Measurements from ENCODE around the gene ZNF771.

DNA sequence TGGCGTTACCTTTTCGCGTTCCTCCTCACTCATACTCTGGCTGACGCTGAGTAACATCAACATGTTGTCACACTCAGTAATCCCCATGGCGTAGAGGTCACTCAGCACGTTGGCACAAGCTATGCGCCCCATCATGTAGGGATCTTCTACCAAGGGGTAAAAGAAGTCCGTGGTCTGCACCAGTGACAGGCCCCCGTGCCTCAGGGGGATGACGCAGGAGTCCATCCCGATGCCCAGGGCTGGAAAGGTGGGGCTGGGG is 37.7 kb downstream of the ZNF771 start:
- TF ChIP-seq, protein P1, sequence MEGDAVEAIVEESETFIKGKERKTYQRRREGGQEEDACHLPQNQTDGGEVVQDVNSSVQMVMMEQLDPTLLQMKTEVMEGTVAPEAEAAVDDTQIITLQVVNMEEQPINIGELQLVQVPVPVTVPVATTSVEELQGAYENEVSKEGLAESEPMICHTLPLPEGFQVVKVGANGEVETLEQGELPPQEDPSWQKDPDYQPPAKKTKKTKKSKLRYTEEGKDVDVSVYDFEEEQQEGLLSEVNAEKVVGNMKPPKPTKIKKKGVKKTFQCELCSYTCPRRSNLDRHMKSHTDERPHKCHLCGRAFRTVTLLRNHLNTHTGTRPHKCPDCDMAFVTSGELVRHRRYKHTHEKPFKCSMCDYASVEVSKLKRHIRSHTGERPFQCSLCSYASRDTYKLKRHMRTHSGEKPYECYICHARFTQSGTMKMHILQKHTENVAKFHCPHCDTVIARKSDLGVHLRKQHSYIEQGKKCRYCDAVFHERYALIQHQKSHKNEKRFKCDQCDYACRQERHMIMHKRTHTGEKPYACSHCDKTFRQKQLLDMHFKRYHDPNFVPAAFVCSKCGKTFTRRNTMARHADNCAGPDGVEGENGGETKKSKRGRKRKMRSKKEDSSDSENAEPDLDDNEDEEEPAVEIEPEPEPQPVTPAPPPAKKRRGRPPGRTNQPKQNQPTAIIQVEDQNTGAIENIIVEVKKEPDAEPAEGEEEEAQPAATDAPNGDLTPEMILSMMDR (optimal IDR thresholded peaks at IDR 0.05 in 1 of 3, IDR thresholded peaks at IDR 0.05 in 1 of 3, conservative IDR thresholded peaks at IDR 0.05 in 1 of 3; ENCODE audit: extremely low read depth in 1 of 3, insufficient read depth in 2 of 3, low read length in 3 of 3) = no peak
- TF ChIP-seq EZH2 (IDR thresholded peaks at IDR 0.05; ENCODE audit: low read length) = no peak
